SW480 (cell line): ENCODE measurements around the gene SLC1A2.
"Not testable (repeated sequence)": the region's sequence is repeated elsewhere in the genome, so short reads cannot be mapped to it uniquely, and the experiment has no call there.

Source experiments
- DNase-seq: peaks from one replicate; pipeline ENCODE4 v3.0.0-alpha.2; 2016; ENCODE audit warnings: low spot score

The SLC1A2 gene

GRCh38 chr11:35241083-35241482 is 178.3 kb downstream of the SLC1A2 start:
- DNase-seq = no peak

DNA sequence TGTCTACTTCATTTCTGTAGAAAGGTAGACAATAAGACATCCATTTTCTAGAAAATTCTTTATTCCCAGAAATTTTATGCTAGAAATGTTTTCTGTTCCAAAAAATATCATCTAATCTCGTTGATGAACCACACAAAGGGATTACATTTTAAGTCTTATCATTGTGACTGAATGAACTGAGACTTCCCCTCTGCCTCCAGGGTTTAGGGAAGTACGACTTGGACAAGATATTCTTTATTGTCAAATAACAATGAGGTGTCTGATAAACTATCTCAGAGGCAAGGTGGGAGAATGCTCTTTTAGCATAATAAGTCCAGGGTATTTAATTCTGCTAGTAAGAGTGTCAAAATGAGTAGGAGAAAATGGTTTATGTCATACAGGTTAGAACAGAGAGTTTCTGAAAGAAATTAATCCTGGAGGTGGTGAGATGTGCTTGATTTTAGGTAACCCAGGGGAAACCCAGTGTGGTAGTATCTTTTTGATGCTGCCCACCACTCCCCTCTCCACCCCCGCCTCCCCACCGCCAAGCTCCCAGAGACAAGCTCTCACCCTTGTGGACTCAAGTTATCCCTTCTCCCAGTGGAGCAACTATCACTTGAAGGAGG is 179.8 kb downstream of the SLC1A2 start:
- DNase-seq = no peak

GRCh38 chr11:35238882-35239281 is 180.5 kb downstream of the SLC1A2 start:
- DNase-seq = no peak

GRCh38 chr11:35237860-35238715 is 181.3 kb downstream of the SLC1A2 start:
- no peak for DNase-seq

GRCh38 chr11:35237351-35237750 is 182.0 kb downstream of the SLC1A2 start:
- no peak for DNase-seq

GRCh38 chr11:35236667-35237003 is 182.7 kb downstream of the SLC1A2 start:
- no peak for DNase-seq

GRCh38 chr11:35235936-35236666 is 183.3 kb downstream of the SLC1A2 start:
- peak; percentile 93 for DNase-seq

DNA sequence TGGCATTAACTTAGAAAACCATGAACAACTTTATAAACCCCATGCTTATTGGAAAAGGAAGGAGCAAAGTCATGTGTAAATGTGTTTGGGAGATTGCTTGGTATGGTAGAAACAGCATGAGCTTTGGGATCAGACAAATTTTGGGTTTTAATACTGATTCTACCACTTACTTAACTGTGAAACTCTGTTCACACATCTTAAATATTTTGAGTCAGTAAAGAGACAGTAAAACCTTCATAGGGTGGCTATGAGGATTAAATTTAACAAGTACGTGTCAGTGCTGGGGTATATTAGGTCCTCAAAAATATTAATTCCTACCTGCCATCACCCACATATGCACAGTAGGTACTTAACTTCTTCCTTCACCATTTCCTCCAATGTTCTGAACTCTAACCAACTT is 183.9 kb downstream of the SLC1A2 start:
- no peak for DNase-seq

DNA sequence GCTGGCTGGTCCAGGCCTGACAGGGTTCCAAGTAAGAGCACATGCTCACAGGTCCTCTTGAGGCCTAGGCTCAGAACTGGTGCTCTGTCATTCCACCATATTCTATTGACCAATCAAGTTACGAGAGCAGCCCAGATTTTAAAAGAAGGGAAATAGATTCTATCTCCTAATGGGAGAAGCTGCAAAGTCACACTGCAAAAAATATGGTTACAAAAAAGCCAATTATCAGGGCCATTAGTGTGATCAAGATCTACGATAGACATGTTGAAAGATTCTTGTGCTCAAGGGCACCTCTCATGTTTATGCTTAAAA is 184.2 kb downstream of the SLC1A2 start:
- DNase-seq = no peak

- no peak for DNase-seq
These were observed 184.8 kb downstream of the SLC1A2 start for GRCh38 chr11:35234460-35235156.

GRCh38 chr11:35233518-35233917 is 185.8 kb downstream of the SLC1A2 start:
- no peak for DNase-seq

GRCh38 chr11:35232891-35233330 is 186.4 kb downstream of the SLC1A2 start:
- DNase-seq = no peak

DNA sequence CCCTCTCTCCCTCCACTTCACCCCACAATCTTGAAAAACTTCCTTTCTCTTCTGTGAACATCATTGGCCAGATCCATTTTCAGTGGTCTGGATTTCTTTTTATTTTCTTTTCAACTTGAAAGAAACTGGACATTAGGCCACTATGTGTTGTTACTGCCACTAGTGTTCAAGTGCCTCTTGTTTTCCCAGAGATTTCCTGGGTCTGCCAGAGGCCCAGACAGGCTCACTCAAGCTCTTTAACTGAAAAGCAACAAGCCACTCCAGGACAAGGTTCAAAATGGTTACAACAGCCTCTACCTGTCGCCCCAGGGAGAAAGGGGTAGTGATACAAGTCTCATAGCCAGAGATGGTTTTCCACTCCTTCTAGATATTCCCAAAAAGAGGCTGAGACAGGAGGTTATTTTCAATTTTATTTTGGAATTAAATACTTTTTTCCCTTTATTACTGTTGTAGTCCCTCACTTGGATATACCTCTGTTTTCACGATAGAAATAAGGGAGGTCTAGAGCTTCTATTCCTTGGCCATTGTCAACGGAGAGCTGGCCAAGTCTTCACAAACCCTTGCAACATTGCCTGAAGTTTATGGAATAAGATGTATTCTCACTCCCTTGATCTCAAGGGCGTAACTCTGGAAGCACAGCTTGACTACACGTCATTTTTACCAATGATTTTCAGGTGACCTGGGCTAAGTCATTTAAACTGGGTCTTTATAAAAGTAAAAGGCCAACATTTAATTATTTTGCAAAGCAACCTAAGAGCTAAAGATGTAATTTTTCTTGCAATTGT is 188.1 kb downstream of the SLC1A2 start:
- DNase-seq = no peak

GRCh38 chr11:35230388-35230787 is 189.0 kb downstream of the SLC1A2 start:
- DNase-seq = no peak

GRCh38 chr11:35228328-35228725 is 191.0 kb downstream of the SLC1A2 start:
- no peak for DNase-seq

DNA sequence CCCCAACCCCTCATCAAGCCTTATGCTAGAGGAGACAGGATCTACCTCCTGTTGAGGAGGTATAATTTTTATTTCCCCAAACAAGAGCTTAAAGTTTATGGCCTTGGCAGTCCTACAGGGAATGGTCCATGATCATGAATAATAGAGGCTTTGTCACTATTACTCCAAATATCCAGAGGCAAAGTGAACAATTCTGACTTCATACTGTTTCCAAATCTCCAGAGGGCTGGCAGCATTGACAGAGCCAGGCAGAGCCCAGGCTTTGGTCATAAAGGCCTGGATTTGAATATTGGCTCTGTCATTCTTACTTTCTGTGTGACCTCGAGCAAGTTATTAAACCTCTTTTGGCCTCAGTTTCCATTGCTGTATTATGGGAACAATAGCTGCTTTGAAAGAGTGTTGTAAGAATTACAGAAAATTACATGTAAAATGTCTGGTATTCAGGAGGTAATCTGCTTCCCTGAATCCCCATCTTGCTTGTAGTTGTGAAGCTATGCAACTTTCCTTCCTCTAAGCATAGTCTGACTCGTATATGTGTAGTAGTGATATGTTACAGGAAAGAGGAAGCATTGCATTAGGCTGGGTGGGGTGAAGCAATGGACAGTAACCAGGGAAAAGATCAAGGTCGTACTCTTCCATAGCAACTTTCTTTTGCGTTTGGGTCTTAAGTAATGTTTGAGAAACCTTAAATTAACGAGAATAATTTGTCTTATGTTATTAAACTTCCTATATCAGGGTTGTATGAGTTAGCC is 191.6 kb downstream of the SLC1A2 start:
- DNase-seq = no peak

GRCh38 chr11:35226756-35227155 is 192.6 kb downstream of the SLC1A2 start:
- DNase-seq = not testable (repeated sequence)

DNA sequence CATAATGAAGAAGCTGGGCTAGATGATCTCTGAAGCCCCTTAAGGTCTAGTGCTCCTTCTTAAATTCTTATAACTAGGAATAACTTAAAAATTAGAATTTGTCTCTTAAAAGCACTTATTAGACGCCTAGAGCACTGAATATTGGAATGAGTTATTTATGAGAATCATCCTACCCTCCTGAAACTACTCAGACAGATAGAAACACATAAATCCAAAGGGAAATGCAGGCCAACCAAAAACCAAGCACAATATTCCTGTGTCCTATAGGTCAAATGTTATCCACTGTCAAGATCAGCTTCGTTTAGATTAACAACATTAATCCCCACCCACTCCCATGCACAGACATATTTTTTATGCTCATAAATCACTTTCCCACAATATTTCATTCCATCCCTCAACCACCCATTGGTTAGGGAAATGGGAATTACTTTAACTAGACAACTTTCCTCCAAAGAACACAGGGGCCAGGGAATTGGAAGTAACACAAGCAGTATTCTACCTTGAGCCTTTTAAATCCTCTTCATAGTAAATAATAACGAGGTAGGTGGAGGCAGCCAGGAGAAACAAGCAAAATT is 193.3 kb downstream of the SLC1A2 start:
- DNase-seq = no peak

- no peak for DNase-seq
These were observed 195.4 kb downstream of the SLC1A2 start for GRCh38 chr11:35223991-35224390.

GRCh38 chr11:35223371-35223796 is 196.0 kb downstream of the SLC1A2 start:
- no peak for DNase-seq

DNA sequence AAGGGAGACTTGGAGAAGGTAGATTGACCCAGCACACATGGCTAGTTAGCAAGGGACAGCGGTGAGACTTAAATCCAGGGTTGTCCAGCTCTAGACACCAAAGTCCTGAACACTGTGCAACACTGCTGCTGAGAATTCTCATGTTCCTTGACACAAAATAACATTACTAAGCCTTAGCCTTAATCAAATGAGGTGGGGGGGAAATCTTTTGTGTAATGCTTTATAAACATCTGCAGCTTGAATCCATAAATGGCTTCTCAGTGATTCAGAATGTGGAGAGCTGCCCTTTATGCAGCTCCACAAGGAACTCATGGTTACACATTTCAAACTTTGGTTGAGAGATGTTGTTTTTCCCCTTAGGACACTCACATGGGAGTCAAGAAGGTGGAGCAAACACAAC is 200.4 kb downstream of the SLC1A2 start:
- DNase-seq = no peak
